Keratinocyte (primary cell): Measurements from ENCODE around the gene AXIN1. TPM values are rescaled to one million over a fixed set of nuclear protein-coding genes. Genes with fewer than 3 reads are reported as not detected.

ENCODE experiments used
- DNase-seq: peaks from one replicate; pipeline ENCODE4 v3.0.0-alpha.2; 2011; ENCODE audit warnings: low read depth, missing footprints, low spot score
- FAIRE-seq: peaks from 2 replicates; lab custom pipeline; 2011; peaks lifted over from hg19 to GRCh38; lab: Jason Lieb, UNC
- H2AFZ ChIP-seq: 2 replicates; pipeline ENCODE4 v1.6.0; 2012; ENCODE audit warnings: low read length, control low read depth, inconsistent platforms; ENCODE audit not compliant: control insufficient read depth
- H3K27ac ChIP-seq: 2 replicates; pipeline ENCODE4 v1.5.1; 2011; ENCODE audit warnings: low read length; ENCODE audit not compliant: control insufficient read depth, insufficient read depth
- H3K27me3 ChIP-seq: 3 replicates; pipeline ENCODE4 v1.6.0; 2011; ENCODE audit warnings: low read length; ENCODE audit not compliant: control insufficient read depth, insufficient read depth; ENCODE audit errors: extremely low read depth
- H3K36me3 ChIP-seq, 2 experiments: 2 replicates in 1 of 2; 3 replicates in 1 of 2; pipeline ENCODE4 v1.5.1; 2011; ENCODE audit warnings: low read length in 2 of 2, mild to moderate bottlenecking in 1 of 2; ENCODE audit not compliant: control insufficient read depth in 2 of 2, insufficient read depth in 2 of 2; ENCODE audit errors: extremely low read depth in 1 of 2
- H3K4me1 ChIP-seq: 3 replicates; pipeline ENCODE4 v1.5.1; 2011; ENCODE audit warnings: low read length; ENCODE audit not compliant: control insufficient read depth, insufficient read depth; ENCODE audit errors: extremely low read depth
- H3K4me2 ChIP-seq: 3 replicates; pipeline ENCODE4 v1.6.0; 2011; ENCODE audit warnings: low read depth, low read length; ENCODE audit not compliant: control insufficient read depth, insufficient read depth; ENCODE audit errors: extremely low read depth
- H3K4me3 ChIP-seq, 3 experiments: fragments of 200-600 bp in 1 of 3; sonication (generic) in 1 of 3; 2 replicates in 2 of 3; 3 replicates in 1 of 3; pipeline ENCODE4 v1.5.1; 2011 to 2016; ENCODE audit warnings: low read length in 3 of 3, mild to moderate bottlenecking in 3 of 3, control low read depth in 2 of 3, inconsistent platforms in 1 of 3, low read depth in 1 of 3, mixed read lengths in 1 of 3, mixed run types in 1 of 3, moderate library complexity in 1 of 3; ENCODE audit not compliant: control insufficient read depth in 2 of 3, insufficient read depth in 2 of 3; ENCODE audit errors: extremely low read depth in 1 of 3
- H3K79me2 ChIP-seq: 2 replicates; pipeline ENCODE4 v1.6.0; 2012; ENCODE audit warnings: low read length; ENCODE audit not compliant: control insufficient read depth, insufficient read depth
- H3K9ac ChIP-seq: 3 replicates; pipeline ENCODE4 v1.6.0; 2011; ENCODE audit warnings: low read length; ENCODE audit not compliant: control insufficient read depth, insufficient read depth; ENCODE audit errors: extremely low read depth
- H3K9me1 ChIP-seq: 3 replicates; pipeline ENCODE4 v1.6.0; 2011; ENCODE audit warnings: low read length; ENCODE audit not compliant: control insufficient read depth, insufficient read depth; ENCODE audit errors: extremely low read depth
- H3K9me3 ChIP-seq: 2 replicates; pipeline ENCODE4 v1.5.1; 2012; ENCODE audit warnings: low read depth, low read length; ENCODE audit not compliant: control insufficient read depth
- H4K20me1 ChIP-seq: 3 replicates; pipeline ENCODE4 v1.6.0; 2011; ENCODE audit warnings: low read length; ENCODE audit not compliant: control insufficient read depth, insufficient read depth; ENCODE audit errors: extremely low read depth
- EZH2 ChIP-seq: IDR thresholded peaks from one replicate; pipeline ENCODE4 v1.6.1; 2012; ENCODE audit warnings: inconsistent platforms, mild to moderate bottlenecking, low read length, moderate library complexity
- dilution Hi-C: fragments of 300-500 bp; cut with MboI; formaldehyde crosslinking; loops from one replicate; pipeline ENCODE4 v1.7.0; 2020; ENCODE audit warnings: low sequenced_read_pairs; ENCODE audit not compliant: extremely low pct_ligation_motif_present
- polyA plus RNA-seq, 5 experiments: library from polyadenylated mRNA; depleted of rRNA in 3 of 5; stranded (reverse) in 3 of 5; stranded (forward) in 1 of 5; unstranded in 1 of 5; fragments of >200 nt; gene quantifications; 1 replicate in 1 of 5; 2 replicates in 3 of 5; 3 replicates in 1 of 5; pipeline versions ENCODE4 v1.2.1 to v1.2.3, GENCODE V29; 2011 to 2012; ENCODE audit warnings: missing spikeins in 2 of 5, low read depth in 1 of 5, low replicate concordance in 1 of 5
- TF ChIP-seq, protein P1 (sequence below), 3 experiments: IDR thresholded peaks in 1 of 3; conservative IDR thresholded peaks in 1 of 3; optimal IDR thresholded peaks in 1 of 3; 2 replicates in 2 of 3; 3 replicates in 1 of 3; pipeline versions ENCODE3 to v1.5.1; 2011; ENCODE audit warnings: low read length in 3 of 3, mild to moderate bottlenecking in 3 of 3, moderate library complexity in 2 of 3, control low read depth in 1 of 3, inconsistent platforms in 1 of 3; ENCODE audit not compliant: insufficient read depth in 2 of 3; ENCODE audit errors: extremely low read depth in 1 of 3

Gene AXIN1
- polyA plus RNA-seq, 1 donor (not counting 4 experiments of a cell fraction or from before 2014, with no cell fraction given), result 8.8 TPM

DNA sequence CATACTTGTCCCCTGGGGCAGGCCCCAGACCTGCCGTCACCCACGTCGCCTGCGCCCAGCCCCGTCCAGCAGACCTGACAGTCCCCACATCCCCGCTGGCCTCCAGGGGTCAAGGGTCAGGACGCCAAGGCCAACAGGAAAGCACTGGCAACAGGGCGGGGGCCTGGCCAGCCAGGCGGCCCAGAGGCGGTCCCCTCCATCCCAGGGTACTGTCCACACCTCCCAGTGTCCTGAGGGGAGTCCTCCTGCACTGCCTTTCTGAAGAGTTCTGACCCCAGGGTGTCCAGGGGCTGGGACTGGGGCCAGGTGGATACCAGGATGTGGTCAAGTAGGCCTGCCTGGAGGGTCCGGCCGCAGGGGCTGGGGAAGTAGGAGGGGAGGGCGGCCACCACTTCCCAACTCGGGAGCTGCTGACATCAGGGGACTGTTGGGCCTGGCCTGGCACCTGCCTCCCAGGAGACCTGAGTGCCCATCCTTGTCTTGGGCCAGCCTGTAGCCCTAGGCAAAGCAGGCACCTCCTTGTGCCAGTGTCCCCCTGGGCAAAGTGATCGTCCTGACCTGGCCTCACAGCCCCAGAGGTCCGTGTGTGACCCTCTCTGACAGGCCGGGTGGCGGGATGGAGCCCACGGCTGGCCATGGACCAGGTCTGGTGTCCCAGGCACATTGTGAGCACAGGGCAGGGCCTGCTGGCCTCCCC, 6.7 kb upstream of the AXIN1 start:
- Histone ChIP-seq H4K20me1 (no peaks in the 10 kb centered on the region), H2AFZ (no peak overlapping the region), H3K27me3 (peaks cover 9% of the 10 kb centered on the region), H3K36me3 (no peaks in the 10 kb centered on the region), H3K4me2 (no peak overlapping the region), H3K9me1 (no peaks in the 10 kb centered on the region), H3K4me1 (peaks cover 7% of the 10 kb centered on the region), H3K4me3 (no peak overlapping the region), H3K9me3 (no peaks in the 10 kb centered on the region), H3K27ac (no peak overlapping the region), H3K9ac (no peak overlapping the region), H3K79me2 (no peaks in the 10 kb centered on the region)
- FAIRE-seq, result no peak
- no peak for TF ChIP-seq EZH2
- TF ChIP-seq, protein P1, sequence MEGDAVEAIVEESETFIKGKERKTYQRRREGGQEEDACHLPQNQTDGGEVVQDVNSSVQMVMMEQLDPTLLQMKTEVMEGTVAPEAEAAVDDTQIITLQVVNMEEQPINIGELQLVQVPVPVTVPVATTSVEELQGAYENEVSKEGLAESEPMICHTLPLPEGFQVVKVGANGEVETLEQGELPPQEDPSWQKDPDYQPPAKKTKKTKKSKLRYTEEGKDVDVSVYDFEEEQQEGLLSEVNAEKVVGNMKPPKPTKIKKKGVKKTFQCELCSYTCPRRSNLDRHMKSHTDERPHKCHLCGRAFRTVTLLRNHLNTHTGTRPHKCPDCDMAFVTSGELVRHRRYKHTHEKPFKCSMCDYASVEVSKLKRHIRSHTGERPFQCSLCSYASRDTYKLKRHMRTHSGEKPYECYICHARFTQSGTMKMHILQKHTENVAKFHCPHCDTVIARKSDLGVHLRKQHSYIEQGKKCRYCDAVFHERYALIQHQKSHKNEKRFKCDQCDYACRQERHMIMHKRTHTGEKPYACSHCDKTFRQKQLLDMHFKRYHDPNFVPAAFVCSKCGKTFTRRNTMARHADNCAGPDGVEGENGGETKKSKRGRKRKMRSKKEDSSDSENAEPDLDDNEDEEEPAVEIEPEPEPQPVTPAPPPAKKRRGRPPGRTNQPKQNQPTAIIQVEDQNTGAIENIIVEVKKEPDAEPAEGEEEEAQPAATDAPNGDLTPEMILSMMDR (optimal IDR thresholded peaks at IDR 0.05 in 1 of 3, IDR thresholded peaks at IDR 0.05 in 1 of 3, conservative IDR thresholded peaks at IDR 0.05 in 1 of 3; ENCODE audit: extremely low read depth in 1 of 3, insufficient read depth in 2 of 3, low read length in 3 of 3), result no peak
- dilution Hi-C loops, result no loop called here
- DNase-seq, result no peak

DNA sequence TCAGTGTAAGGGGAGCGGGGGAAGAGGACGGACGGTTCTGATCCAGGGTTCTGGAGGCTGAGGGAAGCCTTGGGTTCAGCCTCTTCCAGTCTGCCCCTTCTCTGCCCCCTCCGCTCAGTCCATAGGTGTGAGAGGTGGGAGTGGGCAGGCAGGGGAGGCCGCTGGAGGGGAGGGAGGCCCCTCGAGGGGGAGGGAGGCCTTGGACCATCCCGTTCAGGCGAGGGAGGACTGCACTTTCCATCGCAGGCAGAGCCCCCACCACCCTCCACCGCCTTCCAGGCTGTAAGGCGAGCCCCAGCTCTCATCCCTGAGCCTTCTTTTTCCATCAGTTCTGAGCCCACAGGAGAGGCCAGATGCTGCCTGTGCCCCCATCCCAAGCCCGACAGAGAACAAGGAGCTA, 4.2 kb upstream of the AXIN1 start:
- Histone ChIP-seq H3K36me3 (no peaks in the 10 kb centered on the region), H3K27me3 (no peaks in the 10 kb centered on the region), H3K9ac (no peak overlapping the region), H3K9me1 (peaks cover 2% of the 10 kb centered on the region), H3K4me3 (no peak overlapping the region), H3K9me3 (no peaks in the 10 kb centered on the region), H3K79me2 (peaks cover 3% of the 10 kb centered on the region), H2AFZ (no peak overlapping the region), H4K20me1 (no peaks in the 10 kb centered on the region), H3K27ac (no peak overlapping the region), H3K4me2 (no peak overlapping the region), H3K4me1 (peaks cover 18% of the 10 kb centered on the region)
- TF ChIP-seq, protein P1 (optimal IDR thresholded peaks at IDR 0.05 in 1 of 3, IDR thresholded peaks at IDR 0.05 in 1 of 3, conservative IDR thresholded peaks at IDR 0.05 in 1 of 3; ENCODE audit: extremely low read depth in 1 of 3, insufficient read depth in 2 of 3, low read length in 3 of 3), result no peak
- dilution Hi-C loops, result no loop called here
- DNase-seq (no peak), FAIRE-seq (no peak)
